ENCODE measurements around the gene KLRC3.
"Not testable (repeated sequence)": the region's sequence is repeated elsewhere in the genome, so short reads cannot be mapped to it uniquely, and the experiment has no call there.

KLRC3 gene

DNA sequence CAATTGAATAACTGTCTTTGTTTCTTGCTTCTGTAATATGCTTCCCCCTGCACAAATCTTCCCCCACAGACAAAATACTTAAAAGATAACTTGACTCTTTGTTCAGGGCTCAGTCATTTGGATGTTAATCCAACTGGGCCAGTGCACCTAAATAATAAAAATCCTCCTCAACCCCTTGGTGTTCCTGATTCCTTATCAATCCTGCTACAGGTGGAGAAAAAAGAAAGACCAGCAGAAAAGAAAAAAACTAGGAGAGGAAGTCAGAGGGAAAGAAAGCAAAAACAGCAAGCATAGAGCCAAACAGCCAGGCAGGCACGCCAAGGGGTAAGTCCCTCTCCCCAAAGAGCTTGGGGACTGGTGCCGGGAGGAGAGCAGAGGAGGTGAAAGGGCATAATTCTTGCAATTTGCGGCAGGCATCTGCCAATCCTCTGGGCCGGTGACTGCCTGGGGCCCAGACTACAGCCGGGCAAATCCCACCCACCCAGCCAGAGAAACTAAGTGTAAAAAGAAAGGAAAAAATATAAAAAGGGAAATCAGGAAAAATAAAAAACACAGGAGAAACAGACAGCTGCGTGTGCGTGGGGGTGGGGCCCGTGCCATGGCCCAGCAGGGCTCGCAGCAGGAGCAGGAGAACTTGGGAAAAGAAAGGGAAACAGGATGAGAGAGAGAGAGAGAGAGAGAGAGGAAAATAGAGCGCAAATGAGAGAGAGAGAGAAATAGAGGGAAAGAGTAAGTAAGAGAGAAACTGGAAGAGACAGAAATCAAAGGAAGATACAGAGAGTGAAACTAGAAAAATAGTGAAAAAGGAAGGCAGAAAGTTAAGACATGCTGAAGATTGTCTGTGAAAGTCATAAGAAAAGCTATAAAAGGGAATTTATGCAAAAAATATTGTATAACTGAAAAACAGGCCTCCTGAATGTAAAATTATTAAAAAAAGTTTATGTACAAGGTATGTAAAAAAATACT is 51.9 kb downstream of the KLRC3 start:
- no peak for DNase-seq (ENCODE audit: low read depth)

DNA sequence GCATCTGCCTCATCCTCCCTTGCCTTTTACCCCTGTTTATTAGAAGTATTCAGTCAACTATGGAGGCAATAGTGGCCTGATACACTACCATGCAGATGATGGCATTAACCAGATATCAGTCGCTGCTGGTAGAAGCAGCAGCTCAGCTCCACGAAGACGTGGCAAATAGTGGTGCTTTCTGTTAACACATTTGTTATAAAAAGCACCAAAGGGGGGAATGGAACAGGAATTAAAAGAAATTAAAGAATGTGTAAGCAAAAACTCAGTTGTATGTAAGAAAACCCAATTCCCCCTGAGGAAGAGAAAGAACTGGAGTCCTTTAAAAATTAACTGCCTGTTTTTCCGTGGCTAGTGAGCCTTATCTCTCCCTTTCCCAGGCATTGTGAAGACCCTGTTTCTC is 52.7 kb downstream of the KLRC3 start:
- not testable (repeated sequence) for DNase-seq (ENCODE audit: low read depth)

DNA sequence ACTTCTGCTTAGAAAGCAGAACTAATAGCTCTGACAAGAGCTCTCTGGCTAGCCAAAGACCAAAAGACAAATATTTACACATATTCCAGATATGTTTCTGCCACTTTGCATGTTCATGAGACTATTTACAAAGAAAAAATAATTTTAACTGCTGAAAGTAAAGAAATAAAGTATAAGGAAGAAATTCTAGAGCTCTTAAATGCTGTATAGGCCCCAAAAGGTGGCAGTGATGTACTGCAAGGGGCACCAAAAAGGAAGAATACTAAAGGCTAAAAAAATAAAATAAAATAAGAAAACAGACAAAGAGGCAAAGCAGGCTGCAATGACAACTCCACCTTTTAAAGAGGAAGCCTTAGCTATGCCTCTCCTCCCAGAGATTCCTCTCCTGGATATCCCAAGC is 53.5 kb downstream of the KLRC3 start:
- DNase-seq (ENCODE audit: low read depth), result peak; percentile 56

DNA sequence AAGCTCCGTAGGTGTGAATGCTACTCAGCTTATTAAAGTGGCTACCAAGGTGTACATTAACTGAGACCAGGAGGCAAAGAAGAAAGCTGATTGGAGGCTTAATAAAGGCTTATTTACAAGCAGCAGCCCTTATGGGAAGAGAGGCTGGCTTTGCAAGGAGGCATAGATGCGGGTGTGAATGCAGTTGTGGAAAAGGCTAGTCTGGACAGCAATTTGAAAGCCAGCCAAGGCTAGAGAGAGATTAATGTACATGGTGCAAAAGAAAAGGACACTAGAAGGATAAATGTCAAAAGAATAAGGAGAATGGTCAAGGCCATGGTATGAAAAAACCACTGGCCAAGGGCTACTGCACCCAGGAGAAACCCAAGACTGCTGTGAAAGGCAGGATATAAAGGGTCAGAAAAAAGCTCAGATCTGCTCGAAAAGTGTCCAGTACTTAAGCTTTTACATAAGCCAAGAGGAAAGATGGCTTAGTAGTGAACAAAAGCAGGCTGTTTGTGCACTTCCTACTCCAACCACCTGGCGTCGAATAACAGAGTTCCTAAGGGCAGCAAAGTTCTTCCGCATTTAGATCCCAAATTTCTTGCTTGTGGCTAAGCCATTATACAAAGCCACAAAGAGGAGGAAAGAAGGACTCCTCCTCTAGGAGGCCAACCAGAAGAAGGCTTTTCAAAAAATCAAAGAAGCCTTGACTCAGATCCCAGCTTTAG is 54.5 kb downstream of the KLRC3 start:
- DNase-seq (ENCODE audit: low read depth), result peak; percentile 38

DNA sequence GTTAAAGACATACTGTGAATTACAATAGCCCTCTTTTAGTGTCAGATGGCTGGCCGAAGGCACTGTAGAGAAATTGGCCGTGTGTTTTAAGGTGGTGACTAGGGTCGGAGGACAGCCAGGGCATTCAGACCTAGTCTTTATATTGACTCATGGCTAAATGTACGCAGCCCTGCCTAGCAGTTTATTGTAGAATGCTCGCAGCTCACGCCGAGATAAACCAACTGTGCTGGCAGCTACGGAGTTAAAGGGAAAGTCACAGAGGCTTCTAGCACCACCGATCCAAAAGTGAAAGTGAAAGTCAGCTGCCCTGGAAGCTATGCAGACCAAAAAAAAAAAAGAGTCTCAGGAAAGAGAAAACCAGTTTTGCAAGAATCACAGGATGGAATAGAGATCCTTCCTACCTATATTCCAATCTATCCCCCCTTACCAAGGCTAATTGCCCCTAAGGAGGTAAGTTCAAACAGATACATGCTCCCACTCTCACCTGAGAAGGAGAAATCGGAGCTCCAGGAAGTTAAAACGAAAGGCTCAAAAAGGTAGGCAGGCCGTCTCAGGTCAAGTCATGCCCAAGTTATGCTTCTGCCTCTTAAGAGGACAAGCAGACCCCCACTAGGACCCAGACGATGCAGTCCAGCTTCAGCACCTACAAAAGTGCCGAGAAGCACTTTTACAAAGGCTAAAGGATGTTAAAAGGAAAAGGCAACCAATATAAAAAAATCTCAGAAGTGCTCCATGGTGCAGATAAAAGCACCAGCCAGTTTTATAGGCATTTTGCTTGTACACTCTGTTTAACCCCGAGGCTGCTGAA is 55.4 kb downstream of the KLRC3 start:
- DNase-seq (ENCODE audit: low read depth), result peak; percentile 85

DNA sequence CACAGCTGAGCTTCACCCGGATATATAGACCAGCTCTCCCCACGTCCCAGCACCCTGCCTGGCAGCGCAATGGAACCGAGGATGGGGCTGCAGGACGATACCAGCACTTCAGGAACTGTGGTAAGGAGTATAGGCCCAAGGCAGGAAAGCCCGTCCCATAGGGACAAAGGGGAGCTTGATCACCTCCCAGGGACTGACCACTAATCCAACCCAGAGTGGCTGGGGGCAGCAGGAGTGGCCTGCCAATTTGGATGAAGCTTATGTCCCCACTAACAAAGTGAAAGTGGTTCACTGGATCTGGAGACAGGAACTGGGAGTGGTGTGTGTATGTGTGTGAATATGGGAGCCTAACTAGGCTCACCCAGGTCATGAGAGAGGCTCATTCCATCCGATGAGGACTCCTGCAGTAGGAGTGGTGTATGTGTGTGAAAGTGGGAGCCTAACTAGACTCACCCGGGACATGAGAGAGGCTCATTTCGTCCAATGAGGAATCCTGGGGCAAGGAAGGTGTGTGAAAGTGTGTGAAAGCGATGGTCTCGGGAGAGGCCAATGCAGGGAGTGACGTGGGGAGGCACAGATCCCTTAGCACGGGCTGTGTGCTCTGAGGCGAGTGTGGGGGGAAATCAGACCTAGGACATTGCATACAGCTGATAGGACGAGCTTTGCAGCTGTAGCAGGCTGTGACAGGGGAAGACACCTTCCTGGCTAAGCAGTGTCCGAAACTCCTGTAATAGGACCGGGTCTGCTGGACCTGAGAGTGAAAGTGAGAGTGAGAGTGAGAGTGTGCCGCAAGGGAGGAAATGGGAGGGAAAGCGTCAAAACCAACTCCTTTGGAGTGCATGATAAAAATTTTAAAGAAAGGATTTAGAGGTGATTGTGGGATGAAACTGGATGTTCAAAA is 56.2 kb downstream of the KLRC3 start:
- peak; percentile 55 for DNase-seq (ENCODE audit: low read depth)

DNA sequence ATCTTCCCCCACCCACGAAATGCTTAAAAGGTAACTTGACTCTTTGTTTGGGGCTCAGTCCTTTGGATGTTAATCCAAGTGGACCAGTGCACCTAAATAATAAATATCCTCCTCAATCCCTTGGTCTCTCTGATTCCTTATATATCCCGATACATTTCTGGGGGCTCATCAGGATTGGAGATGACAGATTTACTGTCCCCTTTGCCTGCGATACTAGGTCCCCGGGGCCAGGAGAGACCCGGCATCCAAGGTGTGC is 56.8 kb downstream of the KLRC3 start:
- DNase-seq (ENCODE audit: low read depth), result no peak

DNA sequence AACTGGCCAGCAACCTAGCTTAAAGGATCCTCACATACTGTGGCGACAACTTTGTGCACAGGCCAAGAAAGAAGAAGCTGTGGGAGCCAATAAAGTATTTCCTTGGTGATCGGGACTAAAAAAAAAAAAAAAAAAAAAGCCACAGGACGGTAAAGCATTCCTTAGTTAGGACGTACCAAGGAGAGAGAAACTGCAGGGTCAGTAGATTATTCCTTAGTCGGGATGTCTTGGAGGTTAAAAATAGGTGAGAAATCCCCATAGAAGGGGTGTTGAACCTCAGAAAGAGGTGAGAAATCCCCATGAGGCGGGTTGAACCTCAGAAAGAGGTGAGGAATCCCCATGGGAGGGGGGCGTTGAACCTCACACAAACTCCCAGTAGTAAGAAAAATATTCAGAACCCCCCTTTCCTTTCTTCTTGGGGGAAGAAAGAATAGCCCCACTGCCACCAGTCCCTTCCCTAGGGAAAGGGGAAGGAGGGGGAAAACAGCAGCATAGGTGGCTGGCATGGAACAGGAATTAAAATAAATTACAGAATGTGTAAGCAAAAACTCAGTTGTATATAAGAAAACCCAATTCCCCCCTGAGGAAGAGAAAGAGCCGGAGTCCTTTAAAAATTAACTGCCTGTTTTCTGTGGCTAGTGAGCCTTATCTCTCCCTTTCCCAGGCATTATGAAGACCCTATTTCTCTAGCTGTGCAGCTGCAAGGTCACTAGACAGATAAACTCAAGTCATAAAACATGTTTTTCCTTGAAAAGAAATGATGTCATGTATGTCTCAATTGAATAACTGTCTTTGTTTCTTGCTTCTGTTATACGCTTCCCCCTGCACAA is 57.4 kb downstream of the KLRC3 start:
- DNase-seq (ENCODE audit: low read depth), result no peak

DNA sequence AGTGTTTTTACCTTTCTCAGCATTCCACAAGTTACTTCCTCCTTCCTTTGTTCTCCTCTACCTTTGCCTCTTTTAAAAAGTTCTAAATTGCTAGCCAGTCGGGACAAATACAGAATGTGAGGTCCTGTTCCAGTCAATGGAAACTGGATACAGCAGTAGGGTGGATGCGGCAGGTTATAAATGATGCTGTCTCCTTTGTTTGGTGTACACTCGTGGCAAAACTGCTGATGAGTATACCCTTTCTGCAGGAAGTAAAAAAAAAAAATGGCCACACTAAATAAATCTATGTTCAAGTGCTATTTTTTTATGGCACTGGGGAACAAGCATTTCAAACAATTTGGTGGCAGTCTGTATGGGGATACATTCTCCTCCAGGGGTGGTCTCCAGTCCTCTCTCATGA is 58.1 kb downstream of the KLRC3 start:
- DNase-seq (ENCODE audit: low read depth), result no peak
